Sigmoid colon (tissue), 7 donors: ENCODE measurements around the gene GPR179. TPM values are rescaled to one million over a fixed set of nuclear protein-coding genes. Genes with fewer than 3 reads are reported as not detected.
"Not testable (repeated sequence)": the region's sequence is repeated elsewhere in the genome, so short reads cannot be mapped to it uniquely, and the experiment has no call there.

Experiments
- DNase-seq: peaks from one replicate; pipeline ENCODE4 v3.0.0-alpha.2; 2019
- H3K27ac ChIP-seq, 4 donors: fragments of 200-600 bp; sonication (generic); one replicate each; pipeline ENCODE4 v1.5.1; 2016 to 2019; ENCODE audit warnings: mild to moderate bottlenecking in 1 of 4
- H3K27me3 ChIP-seq, 3 donors: fragments of 200-600 bp; sonication (generic); one replicate each; pipeline ENCODE4 v1.5.1; 2019; ENCODE audit warnings: mild to moderate bottlenecking in 1 of 3
- H3K36me3 ChIP-seq, 4 donors: fragments of 200-600 bp; sonication (generic); one replicate each; pipeline ENCODE4 v1.5.1; 2016 to 2019
- H3K4me1 ChIP-seq, 4 donors: fragments of 200-600 bp; sonication (generic); one replicate each; pipeline ENCODE4 v1.5.1; 2017 to 2019
- H3K4me3 ChIP-seq, 4 donors: fragments of 200-600 bp; sonication (generic); one replicate each; pipeline ENCODE4 v1.5.1; 2017 to 2019; ENCODE audit warnings: mild to moderate bottlenecking in 2 of 4, moderate library complexity in 1 of 4
- H3K9me3 ChIP-seq, 4 donors: fragments of 200-600 bp in 3 of 4; sonication (generic) in 3 of 4; one replicate each; pipeline versions ENCODE4 v1.5.1 to v1.6.1; 2013 to 2019
- CTCF ChIP-seq, 4 experiments: fragments of 450-650 bp in 3 of 4; fragments of 200-600 bp in 1 of 4; IDR thresholded peaks; one replicate each; pipeline ENCODE4 v1.5.1; 2016 to 2019; ENCODE audit warnings: antibody characterized with exemption in 4 of 4, mild to moderate bottlenecking in 3 of 4, moderate library complexity in 2 of 4
- EP300 ChIP-seq, 4 donors: sonication (generic); formaldehyde crosslinking; IDR thresholded peaks; one replicate each; pipeline ENCODE4 v1.6.1; 2017; ENCODE audit warnings: antibody characterized with exemption in 4 of 4
- POLR2AphosphoS5 ChIP-seq, 4 donors: sonication (generic); formaldehyde crosslinking; IDR thresholded peaks; one replicate each; pipeline ENCODE4 v1.6.1; 2017; ENCODE audit warnings: antibody characterized with exemption in 4 of 4
- WGBS, 2 donors: extraction: QIAGEN DNeasy Blood & Tissue Kit; methylation state at CpG; one replicate each; pipeline ENCODE4 v1.1.7; 2013; 5-methylcytosine and 5-hydroxymethylcytosine counted together
- intact Hi-C: fragments of 100-400 bp; cut with DNase I; formaldehyde crosslinking; loops from one replicate; pipeline ENCODE4 v1.15.1; 2023
- polyA plus RNA-seq, 3 donors: library from polyadenylated mRNA; stranded (reverse); fragments of 200-250 nt; gene quantifications; one replicate each; pipeline ENCODE4 v1.2.3, GENCODE V29; 2013
- total RNA-seq, 4 donors: library from RNA; depleted of rRNA; stranded (reverse); fragments of >200 nt; gene quantifications; one replicate each; pipeline ENCODE4 v1.1.0, GENCODE V29; 2016
- donor health status: healthy with polysubstance abuse.
- donor health status: Bipolar disorder and iron deficiency.
- donor health status: healthy.

GPR179 gene
- total and polyA plus RNA-seq, 7 donors, result under 0.01 to 0.36 (median 0.09) TPM; not detected in 4

GRCh38 chr17:38296834-38297517, 46.8 kb downstream of the GPR179 start, which contains the start of gene MRPL45:
Gene MRPL45 (plus strand): TSS chr17:38297168. CDS start chr17:38297184, 16 bp downstream.
- Histone ChIP-seq H3K27ac (peak within 1 kb of the TSS; percentile 71 to 75 (median 74)), H3K36me3 (peaks cover 0 to 17% (median 0%) of the 10 kb centered on the region in 4 donors), H3K4me3 (peak within 1 kb of the TSS; percentile 40 to 53 (median 47))
- intact Hi-C loops, H3K27me3 ChIP-seq, H3K4me1 ChIP-seq, H3K9me3 ChIP-seq: not testable (repeated sequence)
- peak; percentile 99 for DNase-seq
- 0 to 1% methylated on average over 48 of the region's 48 CpGs for WGBS, 2 donors
- TF ChIP-seq POLR2AphosphoS5 (IDR thresholded peaks at IDR 0.05), result peak in 1 of 4 donors; percentile 80
- peak in 1 of 4 donors; percentile 61 for TF ChIP-seq EP300 (IDR thresholded peaks at IDR 0.05)

- WGBS, 2 donors, result 74 to 79% methylated on average over 21 of the region's 21 CpGs
- H3K27ac ChIP-seq, result peak overlapping the region; percentile 71 to 75 (median 74)
- DNase-seq, H3K4me1 ChIP-seq, H3K36me3 ChIP-seq, H3K9me3 ChIP-seq, H3K4me3 ChIP-seq, H3K27me3 ChIP-seq, intact Hi-C loops: not testable (repeated sequence)
Measured at GRCh38 chr17:38295602-38296365, 48.0 kb downstream of the GPR179 start.

GRCh38 chr17:38289760-38290159, 54.0 kb downstream of the GPR179 start:
- DNase-seq, result not testable (repeated sequence)

GRCh38 chr17:38288217-38288827, 55.4 kb downstream of the GPR179 start:
- H3K27me3 ChIP-seq, intact Hi-C loops, H3K36me3 ChIP-seq, H3K4me1 ChIP-seq, H3K9me3 ChIP-seq, H3K4me3 ChIP-seq, H3K27ac ChIP-seq, DNase-seq: not testable (repeated sequence)
- WGBS, 2 donors, result 61 to 71% methylated on average over 11 to 12 of the region's 12 CpGs
- TF ChIP-seq CTCF (IDR thresholded peaks at IDR 0.05), result peak in 1 of 4 experiments; percentile 35

More at GRCh38 chr17:38289760-38290159, 54.0 kb downstream of the GPR179 start:
- H3K27ac ChIP-seq, H3K27me3 ChIP-seq, H3K4me1 ChIP-seq, intact Hi-C loops, H3K4me3 ChIP-seq, H3K9me3 ChIP-seq, H3K36me3 ChIP-seq: not testable (repeated sequence)
- 90 to 96% methylated on average over 1 of the region's 1 CpG for WGBS, 2 donors

- DNase-seq, result peak; percentile 87
- peak in 2 of 4 donors; percentile 53 to 65 for TF ChIP-seq POLR2AphosphoS5 (IDR thresholded peaks at IDR 0.05)
- H3K4me1 ChIP-seq, H3K9me3 ChIP-seq, intact Hi-C loops, H3K36me3 ChIP-seq, H3K4me3 ChIP-seq, H3K27me3 ChIP-seq: not testable (repeated sequence)
- H3K27ac ChIP-seq, result peak overlapping the region; percentile 65 to 76 (median 70)
- WGBS, 2 donors, result 22 to 32% methylated on average over 8 of the region's 11 CpGs
Measured at GRCh38 chr17:38286501-38287091, 57.2 kb downstream of the GPR179 start.

- H3K9me3 ChIP-seq, H3K27me3 ChIP-seq, DNase-seq, H3K36me3 ChIP-seq, H3K4me3 ChIP-seq, intact Hi-C loops, H3K4me1 ChIP-seq: not testable (repeated sequence)
- H3K27ac ChIP-seq, result peak overlapping the region in 2 of 4 donors; percentile 71 to 76
Measured at GRCh38 chr17:38285994-38286393, 57.8 kb downstream of the GPR179 start.

Other genes starting within 250 kb of the GPR179 start
- gene TBC1D3E, start 216.0 kb downstream of the GPR179 start, total RNA-seq, result not detected
- gene TBC1D3E, start 216.0 kb downstream of the GPR179 start, polyA plus RNA-seq, result not detected
- gene TBC1D3, start 151.4 kb downstream of the GPR179 start, total RNA-seq, result not detected
- gene TBC1D3, start 151.4 kb downstream of the GPR179 start, polyA plus RNA-seq, result not detected
- gene MRPL45, start 46.8 kb downstream of the GPR179 start, total RNA-seq, result 10 to 100 TPM; 31.2 to 41.0 (median 33.6) TPM
- gene MRPL45, start 46.8 kb downstream of the GPR179 start, polyA plus RNA-seq, result 10 to 100 TPM; 35.8 to 38.1 (median 37.2) TPM
- gene SOCS7, start 7.9 kb upstream of the GPR179 start, total RNA-seq, result 10 to 100 TPM; 13.9 to 20.2 (median 17.3) TPM
- gene SOCS7, start 7.9 kb upstream of the GPR179 start, polyA plus RNA-seq, result 10 to 100 TPM in 1 of 3 donors, 1 to 10 TPM in 2; 1.2 to 12.6 (median 3.0) TPM
- gene ARHGAP23, start 84.5 kb upstream of the GPR179 start, total RNA-seq, result 10 to 100 TPM; 11.2 to 42.1 (median 28.5) TPM
- gene ARHGAP23, start 84.5 kb upstream of the GPR179 start, polyA plus RNA-seq, result 1 to 10 TPM in 2 of 3 donors, under 1 TPM in 1; 0.69 to 9.8 (median 3.0) TPM